ENCODE measurements around the gene CST9L. TPM values are rescaled to one million over a fixed set of nuclear protein-coding genes. Genes with fewer than 3 reads are reported as not detected.

The CST9L gene
- total RNA-seq, 4 donors from 2014 or later = not detected

DNA sequence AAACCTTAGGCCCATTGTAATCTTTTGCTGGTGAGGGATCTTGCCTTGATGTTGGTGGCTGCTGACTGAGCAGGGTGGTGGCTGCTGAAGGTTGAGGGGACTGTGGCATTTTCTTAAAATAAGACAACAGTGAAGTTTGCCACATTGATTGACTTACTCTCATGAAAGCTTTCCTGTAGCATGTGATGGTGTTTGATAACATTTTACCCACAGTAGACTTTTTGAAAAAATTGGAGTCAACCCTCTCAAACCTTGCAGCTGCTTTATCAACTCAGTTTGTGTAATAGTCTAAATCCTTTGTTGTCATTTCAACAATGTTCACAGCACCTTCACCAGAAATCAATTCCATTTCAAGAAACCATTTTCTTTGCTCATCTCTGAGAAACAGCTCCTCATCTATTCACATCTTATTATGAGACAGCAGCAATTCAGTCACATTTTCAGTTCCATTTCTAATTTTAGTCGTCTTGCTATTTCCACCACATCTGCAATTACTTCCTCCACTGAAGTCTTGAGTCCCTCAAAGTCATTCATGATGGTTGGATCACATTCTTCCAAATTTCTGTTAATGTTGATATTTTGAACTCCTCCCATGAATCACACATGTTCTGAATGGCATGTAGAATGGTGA is 37.2 kb downstream of the CST9L start:
- Histone ChIP-seq H3K4me3 (no peak overlapping the region), H3K9me3 (peaks cover 10% of the 10 kb centered on the region), H3K27ac (no peak overlapping the region), H3K4me1 (no peaks in the 10 kb centered on the region), H3K27me3 (no peaks in the 10 kb centered on the region), H3K36me3 (no peaks in the 10 kb centered on the region)
- 53% methylated on average over 1 of the region's 1 CpG for WGBS
- DNase-seq (ENCODE audit: low spot score in 2 of 2) = no peak
- TF ChIP-seq, protein P1, sequence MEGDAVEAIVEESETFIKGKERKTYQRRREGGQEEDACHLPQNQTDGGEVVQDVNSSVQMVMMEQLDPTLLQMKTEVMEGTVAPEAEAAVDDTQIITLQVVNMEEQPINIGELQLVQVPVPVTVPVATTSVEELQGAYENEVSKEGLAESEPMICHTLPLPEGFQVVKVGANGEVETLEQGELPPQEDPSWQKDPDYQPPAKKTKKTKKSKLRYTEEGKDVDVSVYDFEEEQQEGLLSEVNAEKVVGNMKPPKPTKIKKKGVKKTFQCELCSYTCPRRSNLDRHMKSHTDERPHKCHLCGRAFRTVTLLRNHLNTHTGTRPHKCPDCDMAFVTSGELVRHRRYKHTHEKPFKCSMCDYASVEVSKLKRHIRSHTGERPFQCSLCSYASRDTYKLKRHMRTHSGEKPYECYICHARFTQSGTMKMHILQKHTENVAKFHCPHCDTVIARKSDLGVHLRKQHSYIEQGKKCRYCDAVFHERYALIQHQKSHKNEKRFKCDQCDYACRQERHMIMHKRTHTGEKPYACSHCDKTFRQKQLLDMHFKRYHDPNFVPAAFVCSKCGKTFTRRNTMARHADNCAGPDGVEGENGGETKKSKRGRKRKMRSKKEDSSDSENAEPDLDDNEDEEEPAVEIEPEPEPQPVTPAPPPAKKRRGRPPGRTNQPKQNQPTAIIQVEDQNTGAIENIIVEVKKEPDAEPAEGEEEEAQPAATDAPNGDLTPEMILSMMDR (IDR thresholded peaks at IDR 0.05) = no peak
- TF ChIP-seq POLR2A (IDR thresholded peaks at IDR 0.05) (no peak), POLR2AphosphoS5 (IDR thresholded peaks at IDR 0.05) (no peak), EP300 (IDR thresholded peaks at IDR 0.05) (no peak)

DNA sequence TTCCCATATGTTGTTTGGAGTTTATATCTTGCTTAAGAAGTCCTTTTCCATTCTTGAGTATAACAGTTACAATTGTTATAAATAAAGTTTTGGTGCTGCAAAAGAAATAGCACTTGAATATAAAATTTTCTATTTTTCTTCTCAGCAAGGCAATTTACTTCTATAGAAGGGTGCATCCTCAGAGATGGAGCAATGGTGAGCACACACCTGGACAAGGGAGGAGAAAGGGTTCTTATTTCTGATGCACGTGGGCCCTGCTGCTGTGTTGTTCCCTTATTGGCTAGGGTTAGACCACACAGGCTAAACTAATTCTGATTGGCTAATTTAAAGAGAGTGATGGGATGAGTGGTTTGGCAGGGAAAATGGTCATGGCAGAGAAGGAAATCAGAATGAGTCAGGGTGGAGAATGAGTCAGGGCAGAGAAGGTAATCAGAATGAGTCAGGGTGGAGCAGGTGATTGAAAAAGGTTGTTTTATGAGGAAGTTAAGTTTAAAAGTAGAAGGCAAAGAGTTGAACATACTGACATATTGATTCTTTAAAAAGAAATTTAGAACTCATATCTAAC is 39.3 kb downstream of the CST9L start:
- no peaks in the 10 kb centered on the region for H3K36me3 ChIP-seq
- TF ChIP-seq POLR2A (IDR thresholded peaks at IDR 0.05) = no peak
- TF ChIP-seq, protein P1 (IDR thresholded peaks at IDR 0.05) = no peak
- TF ChIP-seq EP300 (IDR thresholded peaks at IDR 0.05) = no peak
- no peak for TF ChIP-seq POLR2AphosphoS5 (IDR thresholded peaks at IDR 0.05)
- no peaks in the 10 kb centered on the region for H3K4me1 ChIP-seq
- H3K9me3 ChIP-seq = peaks cover 10% of the 10 kb centered on the region
- DNase-seq (ENCODE audit: low spot score in 2 of 2) = no peak
- no peak overlapping the region for H3K4me3 ChIP-seq
- no peak overlapping the region for H3K27ac ChIP-seq
- 74% methylated on average over 1 of the region's 1 CpG for WGBS
- H3K27me3 ChIP-seq = no peaks in the 10 kb centered on the region

DNA sequence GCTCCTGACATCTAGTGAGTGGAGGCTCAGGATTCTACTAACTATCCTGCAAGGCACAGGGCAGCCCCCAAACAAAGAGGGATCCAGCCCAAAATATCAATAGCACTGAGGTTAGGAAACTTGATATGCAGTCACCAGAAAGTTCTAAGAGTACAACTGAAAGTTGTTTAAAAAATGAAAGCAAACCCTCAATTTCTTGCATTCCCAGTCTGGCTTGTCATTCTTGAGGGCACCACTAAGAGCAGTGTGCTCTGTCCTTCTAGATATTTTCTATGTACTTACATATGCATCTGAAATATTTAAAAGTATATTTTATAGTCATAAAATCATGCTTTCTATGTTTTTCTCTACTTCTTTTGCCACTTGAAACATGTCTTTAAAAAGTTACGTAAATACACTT is 41.4 kb downstream of the CST9L start:
- H3K4me1 ChIP-seq = no peaks in the 10 kb centered on the region
- H3K4me3 ChIP-seq = no peak overlapping the region
- no peak overlapping the region for H3K27ac ChIP-seq
- WGBS = 95% methylated on average over 1 of the region's 1 CpG
- TF ChIP-seq POLR2AphosphoS5 (IDR thresholded peaks at IDR 0.05) (no peak), EP300 (IDR thresholded peaks at IDR 0.05) (no peak), POLR2A (IDR thresholded peaks at IDR 0.05) (no peak)
- TF ChIP-seq, protein P1 (IDR thresholded peaks at IDR 0.05) = no peak
- no peak for DNase-seq (ENCODE audit: low spot score in 2 of 2)
- H3K9me3 ChIP-seq = peaks cover 10% of the 10 kb centered on the region
- H3K27me3 ChIP-seq = no peaks in the 10 kb centered on the region
- no peaks in the 10 kb centered on the region for H3K36me3 ChIP-seq

DNA sequence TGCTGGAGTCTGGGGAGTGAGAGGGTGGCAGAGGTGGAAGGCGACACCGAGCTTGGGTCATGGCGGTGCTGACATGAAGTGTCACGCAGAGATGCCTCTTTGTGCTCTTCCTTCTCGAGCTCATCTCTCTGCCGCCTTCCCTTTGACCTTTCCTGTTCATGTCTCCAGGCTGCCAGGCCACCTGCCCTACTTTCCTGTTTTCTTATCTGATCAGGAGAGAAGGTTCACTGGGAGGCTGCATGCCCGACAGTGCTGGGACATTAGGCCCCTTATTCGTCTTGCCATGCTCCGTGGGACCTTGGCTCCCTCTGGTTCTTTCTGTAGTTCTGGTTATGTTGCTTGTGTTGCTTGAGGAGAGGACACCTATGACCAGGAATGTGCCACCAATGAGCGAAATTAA is 44.1 kb downstream of the CST9L start:
- WGBS = 85% methylated on average over 10 of the region's 10 CpGs
- H3K4me1 ChIP-seq = no peaks in the 10 kb centered on the region
- no peak overlapping the region for H3K4me3 ChIP-seq

DNA sequence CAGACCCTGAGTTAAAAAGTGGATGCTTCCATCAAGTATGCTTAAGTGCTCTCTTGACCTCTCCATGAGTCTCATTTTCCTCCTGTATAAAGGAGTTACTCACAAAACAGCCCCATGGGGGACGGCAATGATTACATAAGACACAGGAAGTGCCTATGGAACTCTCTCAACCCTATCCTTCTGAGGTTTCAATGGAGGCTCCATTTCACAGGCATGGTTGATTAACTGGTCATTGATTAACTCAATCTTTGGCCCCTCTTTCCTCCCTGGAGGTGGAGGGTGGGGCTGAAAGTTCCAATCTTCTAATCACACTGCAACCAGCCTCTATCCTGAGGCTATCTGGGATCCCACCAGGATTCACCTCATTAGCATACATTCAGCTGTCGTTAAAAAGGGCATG is 48.1 kb downstream of the CST9L start:
- no peaks in the 10 kb centered on the region for H3K36me3 ChIP-seq
- DNase-seq (ENCODE audit: low spot score in 2 of 2) = no peak
- WGBS = 55% methylated on average over 2 of the region's 2 CpGs
- H3K4me1 ChIP-seq = no peaks in the 10 kb centered on the region
- H3K4me3 ChIP-seq = no peak overlapping the region
- no peaks in the 10 kb centered on the region for H3K27me3 ChIP-seq
- H3K27ac ChIP-seq = no peak overlapping the region
- TF ChIP-seq EP300 (IDR thresholded peaks at IDR 0.05) (no peak), POLR2AphosphoS5 (IDR thresholded peaks at IDR 0.05) (no peak), POLR2A (IDR thresholded peaks at IDR 0.05) (no peak)
- TF ChIP-seq, protein P1 (IDR thresholded peaks at IDR 0.05) = no peak
- H3K9me3 ChIP-seq = no peaks in the 10 kb centered on the region

More for the DNA sequence above, 44.1 kb downstream of the CST9L start:
- DNase-seq (ENCODE audit: low spot score in 2 of 2) = no peak
- peaks cover 7% of the 10 kb centered on the region for H3K9me3 ChIP-seq
- TF ChIP-seq EP300 (IDR thresholded peaks at IDR 0.05) = no peak
- TF ChIP-seq POLR2A (IDR thresholded peaks at IDR 0.05) = no peak
- no peak for TF ChIP-seq POLR2AphosphoS5 (IDR thresholded peaks at IDR 0.05)
- TF ChIP-seq, protein P1 (IDR thresholded peaks at IDR 0.05) = no peak
- H3K27me3 ChIP-seq = no peaks in the 10 kb centered on the region
- H3K36me3 ChIP-seq = no peaks in the 10 kb centered on the region
- no peak overlapping the region for H3K27ac ChIP-seq
